Sigmoid colon (tissue), 7 donors: Measurements from ENCODE around the gene PEPD. TPM values are rescaled to one million over a fixed set of nuclear protein-coding genes. Genes with fewer than 3 reads are reported as not detected.

Experiments
- DNase-seq: peaks from one replicate; pipeline ENCODE4 v3.0.0-alpha.2; 2019
- H3K27ac ChIP-seq, 4 donors: fragments of 200-600 bp; sonication (generic); one replicate each; pipeline ENCODE4 v1.5.1; 2016 to 2019; ENCODE audit warnings: mild to moderate bottlenecking in 1 of 4
- H3K27me3 ChIP-seq, 3 donors: fragments of 200-600 bp; sonication (generic); one replicate each; pipeline ENCODE4 v1.5.1; 2019; ENCODE audit warnings: mild to moderate bottlenecking in 1 of 3
- H3K36me3 ChIP-seq, 4 donors: fragments of 200-600 bp; sonication (generic); one replicate each; pipeline ENCODE4 v1.5.1; 2016 to 2019
- H3K4me1 ChIP-seq, 4 donors: fragments of 200-600 bp; sonication (generic); one replicate each; pipeline ENCODE4 v1.5.1; 2017 to 2019
- H3K4me3 ChIP-seq, 4 donors: fragments of 200-600 bp; sonication (generic); one replicate each; pipeline ENCODE4 v1.5.1; 2017 to 2019; ENCODE audit warnings: mild to moderate bottlenecking in 2 of 4, moderate library complexity in 1 of 4
- H3K9me3 ChIP-seq, 4 donors: fragments of 200-600 bp in 3 of 4; sonication (generic) in 3 of 4; one replicate each; pipeline versions ENCODE4 v1.5.1 to v1.6.1; 2013 to 2019
- CTCF ChIP-seq, 4 experiments: fragments of 450-650 bp in 3 of 4; fragments of 200-600 bp in 1 of 4; IDR thresholded peaks; one replicate each; pipeline ENCODE4 v1.5.1; 2016 to 2019; ENCODE audit warnings: antibody characterized with exemption in 4 of 4, mild to moderate bottlenecking in 3 of 4, moderate library complexity in 2 of 4
- EP300 ChIP-seq, 4 donors: sonication (generic); formaldehyde crosslinking; IDR thresholded peaks; one replicate each; pipeline ENCODE4 v1.6.1; 2017; ENCODE audit warnings: antibody characterized with exemption in 4 of 4
- POLR2A ChIP-seq, 2 donors: fragments of 450-650 bp; IDR thresholded peaks; one replicate each; pipeline ENCODE4 v1.6.1; 2016; ENCODE audit warnings: antibody characterized with exemption in 2 of 2, mild to moderate bottlenecking in 2 of 2, moderate library complexity in 2 of 2
- POLR2AphosphoS5 ChIP-seq, 4 donors: sonication (generic); formaldehyde crosslinking; IDR thresholded peaks; one replicate each; pipeline ENCODE4 v1.6.1; 2017; ENCODE audit warnings: antibody characterized with exemption in 4 of 4
- WGBS, 2 donors: extraction: QIAGEN DNeasy Blood & Tissue Kit; methylation state at CpG; one replicate each; pipeline ENCODE4 v1.1.7; 2013; 5-methylcytosine and 5-hydroxymethylcytosine counted together
- intact Hi-C: fragments of 100-400 bp; cut with DNase I; formaldehyde crosslinking; loops from one replicate; pipeline ENCODE4 v1.15.1; 2023
- polyA plus RNA-seq, 3 donors: library from polyadenylated mRNA; stranded (reverse); fragments of 200-250 nt; gene quantifications; one replicate each; pipeline ENCODE4 v1.2.3, GENCODE V29; 2013
- total RNA-seq, 4 donors: library from RNA; depleted of rRNA; stranded (reverse); fragments of >200 nt; gene quantifications; one replicate each; pipeline ENCODE4 v1.1.0, GENCODE V29; 2016
- donor health status: healthy with polysubstance abuse.
- donor health status: Bipolar disorder and iron deficiency.
- donor health status: healthy.

PEPD gene
- total and polyA plus RNA-seq, 7 donors, result 50.0 to 187 (median 67.8) TPM

DNA sequence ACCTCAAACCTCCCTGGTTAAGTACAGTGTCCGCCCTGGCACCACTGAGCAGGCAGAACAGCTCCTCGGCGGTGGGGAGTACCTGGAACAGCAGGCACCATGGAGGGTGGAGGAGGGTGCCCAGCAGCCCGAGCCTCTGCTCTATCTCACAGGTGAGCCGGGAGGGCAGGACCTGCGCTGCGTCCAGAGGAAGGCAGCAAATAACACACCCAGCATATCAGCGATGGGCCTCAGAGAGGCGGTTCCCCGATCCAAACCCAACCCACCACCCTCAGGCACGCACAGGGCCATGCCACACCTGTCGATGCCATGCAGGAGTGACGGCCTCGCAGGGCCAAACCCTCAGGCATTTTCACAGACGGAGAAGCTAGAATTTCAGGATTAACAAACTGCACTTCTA is 11.8 kb downstream of the PEPD start:
- intact Hi-C loops, result no loop called here
- Histone ChIP-seq H3K4me1 (no peaks in the 10 kb centered on the region), H3K9me3 (no peaks in the 10 kb centered on the region), H3K27me3 (no peaks in the 10 kb centered on the region), H3K4me3 (no peak overlapping the region), H3K36me3 (peaks cover 0 to 36% (median 2%) of the 10 kb centered on the region in 4 donors), H3K27ac (no peak overlapping the region)
- TF ChIP-seq POLR2AphosphoS5 (IDR thresholded peaks at IDR 0.05) (no peak), EP300 (IDR thresholded peaks at IDR 0.05) (no peak), POLR2A (IDR thresholded peaks at IDR 0.05) (no peak), CTCF (IDR thresholded peaks at IDR 0.05) (no peak)
- DNase-seq, result no peak
- 87 to 92% methylated on average over 15 of the region's 15 CpGs for WGBS, 2 donors

DNA sequence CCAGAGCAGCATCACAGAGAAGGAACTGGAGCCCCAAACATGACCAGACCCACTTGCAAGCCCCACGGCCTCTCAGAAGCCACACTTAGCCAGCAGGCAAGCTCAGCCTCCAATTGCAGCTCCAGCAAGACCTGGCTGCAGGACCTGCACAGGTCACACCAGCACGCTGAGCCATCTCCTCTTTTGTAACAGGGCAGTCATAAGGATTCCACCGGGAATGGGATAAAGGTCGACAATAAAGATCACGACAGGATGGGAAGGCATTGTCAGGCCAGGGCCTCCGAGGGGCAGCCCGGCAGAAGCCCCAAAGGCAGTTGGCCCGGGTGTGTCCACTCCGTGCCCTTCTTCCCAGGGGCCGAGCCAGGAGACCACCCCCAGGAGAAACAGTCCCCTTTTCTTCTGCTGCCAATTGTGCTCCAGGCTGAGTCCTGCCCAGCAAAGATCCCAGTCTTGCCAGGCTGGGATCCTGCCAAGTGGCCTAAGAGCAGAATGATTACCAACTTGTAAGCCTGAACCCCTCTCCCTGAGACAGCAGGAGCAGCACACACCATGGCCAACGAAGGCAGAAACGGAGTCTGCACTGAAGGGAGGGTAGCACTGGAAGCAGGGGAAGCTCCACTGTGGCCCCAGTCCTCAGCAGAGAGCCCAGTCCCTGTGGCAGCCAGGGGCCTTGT is 12.5 kb downstream of the PEPD start:
- Histone ChIP-seq H3K4me1 (no peaks in the 10 kb centered on the region), H3K9me3 (no peaks in the 10 kb centered on the region), H3K36me3 (peaks cover 0 to 41% (median 2%) of the 10 kb centered on the region in 4 donors), H3K27ac (no peak overlapping the region), H3K27me3 (no peaks in the 10 kb centered on the region), H3K4me3 (no peak overlapping the region)
- DNase-seq, result no peak
- TF ChIP-seq EP300 (IDR thresholded peaks at IDR 0.05) (no peak), POLR2AphosphoS5 (IDR thresholded peaks at IDR 0.05) (no peak), POLR2A (IDR thresholded peaks at IDR 0.05) (no peak), CTCF (IDR thresholded peaks at IDR 0.05) (no peak)
- intact Hi-C loops, result no loop called here
- WGBS, 2 donors, result 82 to 85% methylated on average over 12 of the region's 12 CpGs

DNA sequence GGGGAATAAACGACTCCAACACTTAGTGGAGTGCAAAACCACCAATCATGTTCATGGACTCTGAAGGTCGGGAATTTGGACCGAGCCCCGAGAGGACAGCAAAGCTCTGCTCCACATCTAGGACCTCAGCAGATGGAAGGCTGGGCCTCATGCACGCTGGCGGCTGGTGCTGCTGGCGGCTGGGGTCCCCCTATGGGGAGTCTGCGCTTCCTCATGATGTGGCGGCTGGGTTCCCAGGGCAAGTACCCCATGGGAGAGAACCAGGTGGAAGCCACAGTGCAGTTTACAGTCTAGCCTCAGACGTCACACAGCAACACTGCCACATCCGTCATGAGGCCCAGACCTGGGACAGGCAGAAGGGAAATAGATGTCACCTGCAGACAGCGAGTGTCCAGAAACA is 13.2 kb downstream of the PEPD start:
- no peak for DNase-seq
- no peaks in the 10 kb centered on the region for H3K9me3 ChIP-seq
- H3K4me3 ChIP-seq, result no peak overlapping the region
- 93% methylated on average over 12 of the region's 12 CpGs for WGBS, 2 donors
- peaks cover 0 to 47% (median 2%) of the 10 kb centered on the region in 4 donors for H3K36me3 ChIP-seq
- intact Hi-C loops, result no loop called here
- H3K27me3 ChIP-seq, result no peaks in the 10 kb centered on the region
- TF ChIP-seq POLR2A (IDR thresholded peaks at IDR 0.05) (no peak), EP300 (IDR thresholded peaks at IDR 0.05) (no peak), POLR2AphosphoS5 (IDR thresholded peaks at IDR 0.05) (no peak), CTCF (IDR thresholded peaks at IDR 0.05) (no peak)
- no peaks in the 10 kb centered on the region for H3K4me1 ChIP-seq
- no peak overlapping the region for H3K27ac ChIP-seq

GRCh38 chr19:33508009-33508408 is 13.6 kb downstream of the PEPD start:
- Histone ChIP-seq H3K36me3 (peaks cover 0 to 47% (median 2%) of the 10 kb centered on the region in 4 donors), H3K4me3 (no peak overlapping the region)
- WGBS, 2 donors, result 91 to 92% methylated on average over 7 of the region's 7 CpGs

DNA sequence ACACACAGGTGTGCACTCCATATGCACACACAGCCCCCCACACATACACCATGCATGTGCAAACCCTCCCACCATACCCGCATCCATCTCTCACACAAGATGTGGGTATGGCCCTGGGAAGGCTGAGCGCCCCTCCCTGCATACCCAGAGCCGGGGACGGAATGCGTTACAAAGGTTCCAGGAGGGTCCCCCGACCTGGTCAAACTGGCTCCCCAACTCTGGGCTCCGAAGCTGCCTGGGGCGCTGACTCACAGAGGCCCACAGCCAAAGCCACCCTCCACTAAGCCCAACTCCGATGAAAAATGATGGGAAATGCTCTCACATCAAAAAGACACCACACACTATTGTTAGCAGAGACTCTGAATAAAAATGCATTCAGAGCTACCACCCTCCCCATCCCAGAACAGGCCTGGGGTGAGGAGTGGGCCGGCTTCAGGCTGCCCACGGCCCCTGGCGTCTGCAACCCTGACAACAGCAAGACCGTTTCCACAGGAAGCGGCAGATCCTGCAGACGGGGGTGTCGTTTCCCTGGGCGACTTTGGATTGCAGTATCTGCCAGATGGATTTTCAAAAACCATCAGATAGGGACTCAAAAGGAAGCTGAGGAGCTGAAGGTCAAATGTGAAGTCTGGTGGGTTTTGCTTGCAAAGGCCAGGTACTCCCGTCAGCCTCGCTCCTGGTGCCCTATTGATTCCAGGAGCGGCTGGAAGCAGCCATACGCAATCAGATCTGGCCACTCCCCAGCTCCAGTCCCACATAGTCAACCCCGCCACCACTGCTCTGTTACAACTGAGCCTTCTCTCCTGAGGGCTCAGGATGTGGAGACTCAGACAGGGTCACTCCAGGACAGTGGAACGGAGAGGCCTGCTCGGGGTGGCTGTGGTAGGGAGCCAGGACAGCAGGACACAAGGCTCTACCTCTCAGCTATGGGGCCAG is 14.3 kb downstream of the PEPD start:
- no peak for TF ChIP-seq POLR2A (IDR thresholded peaks at IDR 0.05)
- TF ChIP-seq EP300 (IDR thresholded peaks at IDR 0.05), result no peak
- TF ChIP-seq CTCF (IDR thresholded peaks at IDR 0.05), result no peak
- TF ChIP-seq POLR2AphosphoS5 (IDR thresholded peaks at IDR 0.05), result no peak

More at GRCh38 chr19:33508009-33508408, 13.6 kb downstream of the PEPD start:
- H3K9me3 ChIP-seq, result no peaks in the 10 kb centered on the region
- H3K4me1 ChIP-seq, result no peaks in the 10 kb centered on the region
- no peak overlapping the region for H3K27ac ChIP-seq
- DNase-seq, result no peak
- no peaks in the 10 kb centered on the region for H3K27me3 ChIP-seq
- intact Hi-C loops, result no loop called here
- TF ChIP-seq POLR2AphosphoS5 (IDR thresholded peaks at IDR 0.05), result no peak
- TF ChIP-seq EP300 (IDR thresholded peaks at IDR 0.05), result no peak

More for the DNA sequence above, 14.3 kb downstream of the PEPD start:
- H3K27ac ChIP-seq, result no peak overlapping the region
- intact Hi-C loops, result no loop called here
- peaks cover 0 to 47% (median 2%) of the 10 kb centered on the region in 4 donors for H3K36me3 ChIP-seq
- no peak overlapping the region for H3K4me3 ChIP-seq
- H3K9me3 ChIP-seq, result no peaks in the 10 kb centered on the region
- DNase-seq, result no peak
- 86 to 89% methylated on average over 24 of the region's 24 CpGs for WGBS, 2 donors
- H3K4me1 ChIP-seq, result no peaks in the 10 kb centered on the region
- H3K27me3 ChIP-seq, result no peaks in the 10 kb centered on the region
